ENCODE results near the gene NEBL. TPM values are rescaled to one million over a fixed set of nuclear protein-coding genes. Genes with fewer than 3 reads are reported as not detected.

The NEBL gene
- total and polyA plus RNA-seq, 9 of the 15 experiments (the other 6 are each of a cell fraction or from before 2014, with no cell fraction given) = 0.82 to 14.6 (median 9.8) TPM

DNA sequence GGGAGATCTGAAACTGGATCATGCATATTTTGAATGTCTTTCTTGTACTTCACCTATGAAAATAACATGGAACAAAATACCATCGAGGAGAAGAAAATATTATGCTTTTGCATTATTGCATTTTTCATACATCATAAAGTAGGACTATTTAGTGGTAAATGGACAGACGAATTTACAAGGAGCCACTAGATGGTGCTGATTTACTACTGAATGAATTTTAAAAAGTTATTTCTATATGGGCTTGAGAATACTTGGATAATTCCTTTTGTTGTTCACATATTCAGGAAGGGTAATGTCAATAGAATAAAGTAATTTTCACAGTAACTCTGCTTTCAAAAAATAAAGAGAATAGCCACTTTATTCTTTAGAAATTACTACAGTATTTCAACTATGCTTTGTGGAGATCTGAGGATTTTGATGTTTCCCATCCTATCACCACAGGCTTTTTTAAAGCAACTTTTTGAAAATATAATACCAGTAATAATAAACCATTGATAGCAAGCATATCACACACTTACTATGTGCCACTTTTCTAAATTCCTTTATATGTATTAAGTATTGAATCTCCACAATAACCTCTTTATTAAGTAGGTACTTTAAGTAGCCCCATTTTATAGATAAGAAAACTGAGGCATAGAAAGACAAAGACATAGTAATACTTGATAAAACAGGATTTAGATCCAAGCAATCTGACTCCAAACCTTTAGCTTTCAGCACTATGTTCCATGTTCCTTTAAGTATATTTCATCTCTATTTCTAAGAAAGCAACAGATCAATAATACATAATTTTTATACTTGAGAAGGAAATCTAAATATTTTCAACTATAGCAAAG, 38.6 kb downstream of the NEBL start (continued):
- TF ChIP-seq RAD21 (CRISPR knock-in tag; conservative IDR thresholded peaks at IDR 0.05 in 1 of 2, IDR thresholded peaks at IDR 0.05 in 1 of 2) (peak; percentile 67 to 84), SMARCA5 (IDR thresholded peaks at IDR 0.05) (0 out of 2 replicates have a peak, but pooled peaks have one; percentile 25), GATAD2B (IDR thresholded peaks at IDR 0.05; ENCODE audit: borderline replicate concordance) (no peak), RBM39 (optimal IDR thresholded peaks at IDR 0.05; ENCODE audit: low read depth, low read length) (no peak), ZNF766 (CRISPR knock-in tag; conservative IDR thresholded peaks at IDR 0.05) (no peak), SMC3 (conservative IDR thresholded peaks at IDR 0.05; ENCODE audit: insufficient read depth, low read depth, low read length) (peak; percentile 31; the same call in 1 of the 2 replicates), GATAD2A (IDR thresholded peaks at IDR 0.05) (no peak), E2F3 (CRISPR knock-in tag; IDR thresholded peaks at IDR 0.05) (no peak), SIN3A (IDR thresholded peaks at IDR 0.05; ENCODE audit: borderline replicate concordance in 2 of 2, control insufficient read depth in 1 of 2, low read depth in 2 of 2, low read length in 2 of 2) (no peak), ADNP (tag; IDR thresholded peaks at IDR 0.05) (peak; percentile 85), ZNF696 (CRISPR knock-in tag; conservative IDR thresholded peaks at IDR 0.05) (no peak), RBM25 (IDR thresholded peaks at IDR 0.05; ENCODE audit: low read depth, low read length, severe bottlenecking) (peak; percentile 96), MTA1 (IDR thresholded peaks at IDR 0.05; ENCODE audit: borderline replicate concordance) (no peak), ZNF23 (CRISPR knock-in tag; IDR thresholded peaks at IDR 0.05) (no peak), ETV1 (tag; conservative IDR thresholded peaks at IDR 0.05; ENCODE audit: low read depth) (no peak), TRIM28 (IDR thresholded peaks at IDR 0.05) (no peak), GTF2F1 (IDR thresholded peaks at IDR 0.05; ENCODE audit: low read depth, low read length) (no peak)
- TF ChIP-seq, protein P1, sequence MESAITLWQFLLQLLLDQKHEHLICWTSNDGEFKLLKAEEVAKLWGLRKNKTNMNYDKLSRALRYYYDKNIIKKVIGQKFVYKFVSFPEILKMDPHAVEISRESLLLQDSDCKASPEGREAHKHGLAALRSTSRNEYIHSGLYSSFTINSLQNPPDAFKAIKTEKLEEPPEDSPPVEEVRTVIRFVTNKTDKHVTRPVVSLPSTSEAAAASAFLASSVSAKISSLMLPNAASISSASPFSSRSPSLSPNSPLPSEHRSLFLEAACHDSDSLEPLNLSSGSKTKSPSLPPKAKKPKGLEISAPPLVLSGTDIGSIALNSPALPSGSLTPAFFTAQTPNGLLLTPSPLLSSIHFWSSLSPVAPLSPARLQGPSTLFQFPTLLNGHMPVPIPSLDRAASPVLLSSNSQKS (CRISPR knock-in tag; IDR thresholded peaks at IDR 0.05) = no peak
- TF ChIP-seq, protein P2, sequence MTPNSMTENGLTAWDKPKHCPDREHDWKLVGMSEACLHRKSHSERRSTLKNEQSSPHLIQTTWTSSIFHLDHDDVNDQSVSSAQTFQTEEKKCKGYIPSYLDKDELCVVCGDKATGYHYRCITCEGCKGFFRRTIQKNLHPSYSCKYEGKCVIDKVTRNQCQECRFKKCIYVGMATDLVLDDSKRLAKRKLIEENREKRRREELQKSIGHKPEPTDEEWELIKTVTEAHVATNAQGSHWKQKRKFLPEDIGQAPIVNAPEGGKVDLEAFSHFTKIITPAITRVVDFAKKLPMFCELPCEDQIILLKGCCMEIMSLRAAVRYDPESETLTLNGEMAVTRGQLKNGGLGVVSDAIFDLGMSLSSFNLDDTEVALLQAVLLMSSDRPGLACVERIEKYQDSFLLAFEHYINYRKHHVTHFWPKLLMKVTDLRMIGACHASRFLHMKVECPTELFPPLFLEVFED (CRISPR knock-in tag; conservative IDR thresholded peaks at IDR 0.05) = no peak
- TF ChIP-seq, protein P3, sequence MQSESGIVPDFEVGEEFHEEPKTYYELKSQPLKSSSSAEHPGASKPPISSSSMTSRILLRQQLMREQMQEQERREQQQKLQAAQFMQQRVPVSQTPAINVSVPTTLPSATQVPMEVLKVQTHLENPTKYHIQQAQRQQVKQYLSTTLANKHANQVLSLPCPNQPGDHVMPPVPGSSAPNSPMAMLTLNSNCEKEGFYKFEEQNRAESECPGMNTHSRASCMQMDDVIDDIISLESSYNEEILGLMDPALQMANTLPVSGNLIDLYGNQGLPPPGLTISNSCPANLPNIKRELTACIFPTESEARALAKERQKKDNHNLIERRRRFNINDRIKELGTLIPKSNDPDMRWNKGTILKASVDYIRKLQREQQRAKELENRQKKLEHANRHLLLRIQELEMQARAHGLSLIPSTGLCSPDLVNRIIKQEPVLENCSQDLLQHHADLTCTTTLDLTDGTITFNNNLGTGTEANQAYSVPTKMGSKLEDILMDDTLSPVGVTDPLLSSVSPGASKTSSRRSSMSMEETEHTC (IDR thresholded peaks at IDR 0.05) = no peak
- TF ChIP-seq, protein P4, sequence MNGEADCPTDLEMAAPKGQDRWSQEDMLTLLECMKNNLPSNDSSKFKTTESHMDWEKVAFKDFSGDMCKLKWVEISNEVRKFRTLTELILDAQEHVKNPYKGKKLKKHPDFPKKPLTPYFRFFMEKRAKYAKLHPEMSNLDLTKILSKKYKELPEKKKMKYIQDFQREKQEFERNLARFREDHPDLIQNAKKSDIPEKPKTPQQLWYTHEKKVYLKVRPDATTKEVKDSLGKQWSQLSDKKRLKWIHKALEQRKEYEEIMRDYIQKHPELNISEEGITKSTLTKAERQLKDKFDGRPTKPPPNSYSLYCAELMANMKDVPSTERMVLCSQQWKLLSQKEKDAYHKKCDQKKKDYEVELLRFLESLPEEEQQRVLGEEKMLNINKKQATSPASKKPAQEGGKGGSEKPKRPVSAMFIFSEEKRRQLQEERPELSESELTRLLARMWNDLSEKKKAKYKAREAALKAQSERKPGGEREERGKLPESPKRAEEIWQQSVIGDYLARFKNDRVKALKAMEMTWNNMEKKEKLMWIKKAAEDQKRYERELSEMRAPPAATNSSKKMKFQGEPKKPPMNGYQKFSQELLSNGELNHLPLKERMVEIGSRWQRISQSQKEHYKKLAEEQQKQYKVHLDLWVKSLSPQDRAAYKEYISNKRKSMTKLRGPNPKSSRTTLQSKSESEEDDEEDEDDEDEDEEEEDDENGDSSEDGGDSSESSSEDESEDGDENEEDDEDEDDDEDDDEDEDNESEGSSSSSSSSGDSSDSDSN (IDR thresholded peaks at IDR 0.05; ENCODE audit: borderline replicate concordance in 1 of 2, low read depth in 2 of 2, low read length in 2 of 2) = no peak
